GM18508 (cell line): Measurements from ENCODE around the gene TMEM247.

ENCODE experiments used
- ATAC-seq: cut with Tn5 transposase; IDR thresholded peaks from one replicate; pipeline ENCODE4 v1.9.1; 2021; ENCODE audit warnings: moderate number of reproducible peaks; ENCODE audit not compliant: insufficient read depth, unreplicated experiment

Gene TMEM247

GRCh38 chr2:46487667-46488335 is 8.4 kb downstream of the TMEM247 start:
- no peak for ATAC-seq

DNA sequence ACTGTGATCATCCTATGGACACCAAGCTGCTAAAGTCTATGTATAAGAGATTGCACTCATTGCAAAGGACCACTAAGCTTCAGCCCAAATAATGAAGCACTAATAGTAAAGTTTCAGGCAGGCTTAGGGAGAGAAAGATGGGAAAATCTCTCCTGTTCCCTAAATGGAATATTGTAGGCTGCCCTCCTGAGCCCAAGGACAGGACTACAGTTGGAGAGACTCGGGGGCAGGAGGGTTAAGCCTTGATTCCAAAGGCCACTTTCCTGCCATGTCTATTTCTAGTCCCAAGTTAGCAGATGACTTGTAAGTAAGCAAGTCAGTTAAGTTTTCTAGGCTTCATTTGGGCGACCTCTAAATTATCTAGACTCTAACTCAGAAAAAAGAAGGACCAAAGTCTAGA is 9.0 kb downstream of the TMEM247 start:
- no peak for ATAC-seq

- ATAC-seq, result no peak
These were observed 10.2 kb downstream of the TMEM247 start for GRCh38 chr2:46489423-46490174.

DNA sequence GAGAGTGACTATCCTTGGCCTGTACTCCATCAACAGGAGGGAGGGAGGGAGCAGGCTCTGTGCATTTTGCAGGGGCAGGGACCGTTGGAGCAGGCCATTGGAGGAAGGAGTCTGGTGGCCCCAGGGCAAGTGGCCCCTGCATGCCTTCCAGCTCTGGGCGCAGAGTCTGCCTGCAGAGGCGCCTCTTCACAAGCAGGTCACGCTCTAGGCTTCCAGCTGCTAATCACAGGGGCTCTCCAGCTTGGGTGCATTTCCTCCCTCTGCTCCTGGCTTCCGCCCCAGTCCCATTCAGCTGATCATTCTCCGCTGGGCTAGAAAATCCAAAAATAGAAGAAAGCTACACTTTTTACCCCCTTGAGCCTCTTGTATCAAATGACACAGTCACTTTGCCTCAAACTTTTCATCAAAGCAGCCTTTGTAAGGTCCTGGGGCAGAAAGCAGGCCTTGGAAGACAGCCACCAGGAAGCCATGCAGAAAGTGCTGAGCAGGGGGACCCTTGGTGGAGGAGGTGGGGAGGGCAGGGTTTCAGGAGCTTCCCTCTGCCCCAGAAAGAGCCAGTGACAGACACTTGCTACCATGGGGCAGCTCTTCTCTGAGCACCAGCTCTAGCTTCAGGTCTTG is 11.3 kb downstream of the TMEM247 start:
- ATAC-seq, result no peak

- no peak for ATAC-seq
These were observed 12.9 kb downstream of the TMEM247 start for GRCh38 chr2:46492301-46492700.

- no peak for ATAC-seq
These were observed 14.0 kb downstream of the TMEM247 start for GRCh38 chr2:46493241-46493970.

DNA sequence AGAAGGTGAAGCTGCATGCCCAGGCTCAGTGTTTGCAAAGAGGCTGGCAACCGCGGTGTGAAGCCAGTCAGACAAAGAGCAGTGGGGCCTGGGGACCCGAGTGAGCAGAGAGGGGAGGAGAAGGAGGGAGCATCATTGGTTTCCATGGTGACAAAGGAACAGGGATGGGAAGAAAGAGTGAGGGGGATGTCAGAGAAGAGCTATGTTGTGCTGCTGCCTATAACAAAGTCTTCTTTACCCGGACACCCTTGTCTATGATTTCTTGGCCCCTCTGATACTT is 14.5 kb downstream of the TMEM247 start:
- ATAC-seq, result no peak

DNA sequence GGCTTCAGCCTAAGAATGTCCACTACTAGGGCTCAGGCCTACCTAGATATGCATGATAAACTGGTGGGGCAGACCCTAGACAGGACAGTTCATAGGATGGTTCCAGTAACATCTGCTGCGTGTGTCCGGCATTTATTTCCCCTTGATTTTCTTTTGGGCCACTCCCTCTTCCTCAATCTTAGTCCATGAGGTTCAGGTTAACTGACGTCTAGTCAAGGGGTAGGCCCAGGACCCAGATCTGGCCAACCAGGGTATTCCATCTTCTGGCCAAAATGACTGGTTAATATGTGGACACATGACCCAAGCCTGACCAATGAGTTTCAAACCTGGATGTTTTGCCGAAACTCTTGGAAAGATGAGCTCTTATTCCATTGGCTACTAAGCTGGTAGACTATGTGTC is 15.2 kb downstream of the TMEM247 start:
- no peak for ATAC-seq

- ATAC-seq, result no peak
These were observed 16.1 kb downstream of the TMEM247 start for GRCh38 chr2:46495231-46496030.

- ATAC-seq, result no peak
These were observed 18.4 kb downstream of the TMEM247 start for GRCh38 chr2:46497766-46498165.

DNA sequence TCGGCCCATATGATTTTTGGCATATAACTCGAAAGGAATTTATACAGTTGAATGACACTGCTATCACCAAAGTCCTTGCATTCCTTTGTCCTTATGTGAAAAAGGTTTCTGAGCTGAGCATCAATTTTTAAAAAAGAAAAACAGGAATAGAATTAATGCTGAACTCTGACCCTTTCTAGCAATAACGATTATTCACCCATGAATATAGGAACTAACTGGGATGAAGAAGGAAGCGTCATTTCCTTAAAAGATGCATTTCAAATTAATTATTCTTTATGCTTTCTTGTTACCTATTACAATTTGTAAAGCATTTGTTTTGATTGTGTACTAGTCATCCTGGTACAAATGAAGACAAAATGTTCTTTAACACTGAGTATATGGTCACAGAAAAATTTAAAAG is 19.3 kb downstream of the TMEM247 start:
- no peak for ATAC-seq

DNA sequence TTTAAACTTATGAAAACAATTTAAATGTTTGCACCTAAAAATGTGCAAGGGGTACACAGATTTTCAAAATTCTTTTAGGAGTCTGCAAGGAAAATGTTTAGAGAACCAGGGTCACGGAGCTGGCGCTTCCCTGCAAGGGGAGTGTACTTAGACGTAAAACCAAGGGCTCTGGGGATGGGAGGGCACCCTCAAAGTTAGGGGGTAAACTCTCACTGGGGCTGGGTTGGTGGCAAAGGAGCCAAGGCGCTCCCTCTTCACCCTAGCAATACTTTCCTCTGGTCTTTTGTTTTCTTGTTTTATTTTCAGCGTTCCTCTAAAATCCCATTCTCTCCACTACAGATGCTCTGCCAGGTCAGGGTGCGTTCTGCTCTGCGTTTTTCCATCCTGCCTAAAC is 20.0 kb downstream of the TMEM247 start:
- ATAC-seq, result no peak

DNA sequence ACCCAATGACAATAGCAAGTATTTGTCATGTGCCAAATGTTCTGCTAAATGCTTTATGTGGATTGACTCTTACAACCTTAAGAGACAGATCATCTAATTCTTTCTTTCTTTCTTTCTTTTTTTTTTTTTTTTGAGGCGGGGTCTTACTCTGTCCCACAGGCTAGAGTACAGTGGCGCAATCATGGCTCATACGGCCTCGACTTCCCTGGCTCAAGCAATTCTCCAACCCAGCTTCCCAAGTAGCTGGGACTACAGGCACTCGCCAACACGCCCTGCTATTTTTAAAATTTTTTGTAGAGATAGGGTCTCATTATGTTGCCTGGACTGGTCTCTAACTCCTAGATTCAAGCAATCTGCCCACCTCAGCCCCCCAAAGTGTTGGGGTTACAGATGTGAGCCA is 21.4 kb downstream of the TMEM247 start:
- ATAC-seq, result no peak

DNA sequence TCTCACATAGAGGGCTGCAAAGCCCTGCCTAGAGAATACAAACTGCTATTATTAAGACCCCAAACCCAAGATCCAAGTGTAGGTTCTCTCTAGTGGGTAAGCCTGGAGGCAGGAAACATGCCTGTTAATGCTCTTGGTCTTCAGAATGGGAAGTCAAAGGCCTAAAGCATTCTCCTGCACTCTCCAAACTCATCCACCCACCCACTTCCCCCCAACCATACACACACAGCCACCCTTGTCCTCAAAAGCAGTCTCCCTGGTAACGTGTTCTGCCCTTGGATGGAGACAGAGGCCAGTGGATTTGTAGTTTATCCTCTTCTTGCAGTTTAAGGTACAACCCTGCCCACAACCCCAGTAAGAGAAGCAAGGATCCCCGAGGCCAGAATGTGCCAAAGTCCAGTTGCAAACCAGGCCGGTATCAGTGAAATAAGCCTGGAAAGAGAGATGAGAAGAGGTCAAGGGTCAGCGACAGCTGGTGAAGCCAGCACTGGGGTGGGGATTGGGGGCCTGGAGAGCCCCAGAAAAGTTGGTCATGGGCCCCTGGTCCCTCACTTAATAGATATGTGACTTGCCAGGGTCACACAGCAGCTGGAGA is 23.0 kb downstream of the TMEM247 start:
- ATAC-seq, result no peak

DNA sequence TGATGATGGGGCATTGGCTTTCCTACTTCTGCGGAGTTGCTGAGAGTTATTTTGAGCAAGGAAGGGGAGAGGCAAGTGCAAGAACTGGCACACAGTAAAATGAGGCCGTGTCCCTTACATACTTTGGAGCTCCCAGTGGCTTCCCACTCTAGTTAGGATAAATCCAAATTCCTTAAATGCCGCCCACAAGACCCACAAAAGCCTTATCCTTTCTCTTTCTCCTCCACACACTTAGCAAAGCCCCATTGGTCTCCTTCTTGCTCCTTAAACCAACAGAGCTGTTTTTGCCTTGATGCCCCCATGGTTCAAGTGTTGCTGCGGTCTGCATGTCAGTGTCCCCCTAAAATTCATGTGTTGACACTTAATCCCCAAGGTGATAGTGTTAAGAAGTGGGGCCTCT is 24.3 kb downstream of the TMEM247 start:
- no peak for ATAC-seq

GRCh38 chr2:46504221-46504620 is 24.9 kb downstream of the TMEM247 start:
- no peak for ATAC-seq

GRCh38 chr2:46504685-46505471 is 25.5 kb downstream of the TMEM247 start:
- no peak for ATAC-seq

GRCh38 chr2:46505472-46505783 is 26.1 kb downstream of the TMEM247 start:
- ATAC-seq, result no peak

GRCh38 chr2:46506131-46506706 is 26.9 kb downstream of the TMEM247 start:
- ATAC-seq, result no peak
